Measurements from ENCODE around the gene CCDC66. TPM values are rescaled to one million over a fixed set of nuclear protein-coding genes. Genes with fewer than 3 reads are reported as not detected.

Gene CCDC66
- total RNA-seq, 1 experiment from 2014 or later, result 32.0 TPM

- no CpG with 5 or more reads among the region's 1 CpG for WGBS (ENCODE audit: extremely low coverage, insufficient read length, low lambda C conversion rate)
- no peak overlapping the region for H3K9ac ChIP-seq (ENCODE audit: extremely low read depth, insufficient read length, low read length)
These were observed 56.0 kb downstream of the CCDC66 start for GRCh38 chr3:56613016-56613415.

More at GRCh38 chr3:56613016-56613415, 56.0 kb downstream of the CCDC66 start:
- H3K4me1 Mint-ChIP-seq, result peaks cover 30 to 32% of the 10 kb centered on the region in 2 experiments
- H4K20me1 ChIP-seq (ENCODE audit: control insufficient read depth, insufficient read depth, insufficient read length), result no peaks in the 10 kb centered on the region
- H2BK12ac ChIP-seq (ENCODE audit: insufficient read length, low read depth, low read length), result no peak overlapping the region
- no peaks in the 10 kb centered on the region for H3K27me3 Mint-ChIP-seq (ENCODE audit: low read depth)
- H3K79me2 ChIP-seq (ENCODE audit: insufficient read depth, low read length), result no peaks in the 10 kb centered on the region; the same call in 1 of the 2 replicates
- H2BK20ac ChIP-seq (ENCODE audit: low read depth, low read length, poor library complexity, severe bottlenecking), result no peak overlapping the region
- no peak overlapping the region for H4K5ac ChIP-seq (ENCODE audit: insufficient read length, low read depth, low read length)
- no peak overlapping the region for H2BK15ac ChIP-seq (ENCODE audit: low read depth, low read length)
- H3K27me3 ChIP-seq (ENCODE audit: insufficient read depth, low read length), result no peaks in the 10 kb centered on the region
- no peak overlapping the region for H4K91ac ChIP-seq (ENCODE audit: insufficient read length, low read depth, low read length)
- H3K4ac ChIP-seq (ENCODE audit: low read depth, low read length), result no peak overlapping the region
- no peak for TF ChIP-seq CTCF (conservative IDR thresholded peaks at IDR 0.05)
- H3K36me3 Mint-ChIP-seq (ENCODE audit: insufficient read depth in 1 of 3, low read depth in 3 of 3), result peaks cover 40 to 63% (median 55%) of the 10 kb centered on the region in 3 experiments
- peaks cover 0 to 4% of the 10 kb centered on the region in 2 experiments; a peak in 4 of 5 replicates for H3K9me3 Mint-ChIP-seq
- no peak overlapping the region for H2AFZ ChIP-seq (ENCODE audit: low read length)
- no peak overlapping the region for H3K27ac Mint-ChIP-seq
- H2BK5ac ChIP-seq (ENCODE audit: insufficient read length, low read length), result no peak overlapping the region
- no peak overlapping the region for H3K27ac ChIP-seq (ENCODE audit: insufficient read length, low read depth, low read length)
- H4K8ac ChIP-seq (replicated peaks; ENCODE audit: insufficient read length, low read depth, low read length), result no peak overlapping the region
- no peak overlapping the region for H3K4me2 ChIP-seq (ENCODE audit: insufficient read depth, insufficient read length, low read length)
- H3K4me3 Mint-ChIP-seq, result no peak overlapping the region; a peak in 1 of 5 replicates
- no peak overlapping the region for H3K14ac ChIP-seq (ENCODE audit: insufficient read depth, low read length)
- H3K9me3 ChIP-seq (ENCODE audit: control insufficient read depth, low read depth, low read length), result no peaks in the 10 kb centered on the region
- no peak overlapping the region for H3K56ac ChIP-seq (ENCODE audit: insufficient read length, low read depth, low read length)
- no peak overlapping the region for H2AK5ac ChIP-seq (ENCODE audit: insufficient read length, low read length)
- H3K23ac ChIP-seq (ENCODE audit: insufficient read length, low read depth, low read length), result no peak overlapping the region
- no peak overlapping the region for H3K18ac ChIP-seq (ENCODE audit: insufficient read length, low read depth, low read length)
- no peak overlapping the region for H2BK120ac ChIP-seq (ENCODE audit: low read depth, low read length, poor library complexity, severe bottlenecking)
- H3K4me1 ChIP-seq (ENCODE audit: insufficient read depth, low read length), result peaks cover 4% of the 10 kb centered on the region; the same call in 1 of the 2 replicates
- DNase-seq, result no peak
- H3K23me2 ChIP-seq (ENCODE audit: insufficient read length, low read depth, low read length, poor library complexity, severe bottlenecking), result no peaks in the 10 kb centered on the region
- H3K79me1 ChIP-seq (ENCODE audit: insufficient read depth, low read depth, low read length, poor library complexity, severe bottlenecking), result no peaks in the 10 kb centered on the region
- no peak overlapping the region for H3T11ph ChIP-seq (ENCODE audit: low read length)

Measured in H9 (cell line).